A673 (cell line): ENCODE measurements around the gene GTF3C1. TPM values are rescaled to one million over a fixed set of nuclear protein-coding genes. Genes with fewer than 3 reads are reported as not detected.

Experiments used
- BruUV-seq: library from RNA; stranded (reverse); fragments of 400-500 nt; replicated peaks from 2 replicates; lab custom pipeline; 2021; lab: Mats Ljungman, UMichigan
- CTCF ChIA-PET: fragments of 300-600 bp; sonication (Branson Sonifier 250); formaldehyde crosslinking; loops from one replicate; lab custom pipeline; 2022; ENCODE audit warnings: antibody characterized with exemption; lab: Charles Lee
- POLR2A ChIA-PET: fragments of 300-600 bp; sonication (Branson Sonifier 250); formaldehyde crosslinking; loops from one replicate; lab custom pipeline; 2022; ENCODE audit warnings: antibody characterized with exemption; ENCODE audit not compliant: low non-redundant PET; lab: Charles Lee
- DNase-seq: peaks from one replicate; pipeline ENCODE4 v3.0.0-alpha.2; 2015; ENCODE audit warnings: low spot score
- H3K27ac ChIP-seq: fragments of 200-600 bp; sonication (generic); 2 replicates; pipeline ENCODE4 v1.5.1; 2016; ENCODE audit warnings: mixed run types, low read depth, mild to moderate bottlenecking, mixed read lengths, antibody characterized with exemption, low read length; ENCODE audit not compliant: poor library complexity, severe bottlenecking
- H3K27me3 ChIP-seq: fragments of 200-600 bp; sonication (generic); replicated peaks from 2 replicates; pipeline ENCODE4 v1.6.1; 2017; ENCODE audit warnings: mixed run types, low read depth, mild to moderate bottlenecking, mixed read lengths, antibody characterized with exemption, low read length; ENCODE audit not compliant: insufficient read depth, poor library complexity
- H3K36me3 ChIP-seq: fragments of 200-600 bp; sonication (generic); 2 replicates; pipeline ENCODE4 v1.6.1; 2016; ENCODE audit warnings: mixed run types, mild to moderate bottlenecking, mixed read lengths, antibody characterized with exemption, low read length; ENCODE audit not compliant: insufficient read depth, poor library complexity, severe bottlenecking
- H3K4me1 ChIP-seq: fragments of 200-600 bp; sonication (generic); 2 replicates; pipeline ENCODE4 v1.6.1; 2017; ENCODE audit warnings: mixed run types, mild to moderate bottlenecking, mixed read lengths, antibody characterized with exemption, low read length; ENCODE audit not compliant: insufficient read depth, poor library complexity, severe bottlenecking
- H3K4me3 ChIP-seq: fragments of 200-600 bp; sonication (generic); 2 replicates; pipeline ENCODE4 v1.5.1; 2016; ENCODE audit warnings: low read depth, mixed run types, mild to moderate bottlenecking, mixed read lengths, low read length; ENCODE audit not compliant: poor library complexity, severe bottlenecking
- H3K9me3 ChIP-seq: fragments of 200-600 bp; sonication (generic); 2 replicates; pipeline ENCODE4 v1.6.1; 2016; ENCODE audit warnings: mixed run types, low read depth, mild to moderate bottlenecking, mixed read lengths, antibody characterized with exemption, low read length; ENCODE audit not compliant: poor library complexity, severe bottlenecking
- CTCF ChIP-seq: fragments of 300-800, 200-600 bp; sonication (generic); conservative IDR thresholded peaks from 2 replicates; pipeline ENCODE4 v1.5.1; 2017; ENCODE audit warnings: low read depth, mild to moderate bottlenecking, antibody characterized with exemption, low read length, moderate library complexity, mixed read lengths
- EZH2 ChIP-seq: fragments of 200-600 bp; sonication (generic); IDR thresholded peaks from 2 replicates; pipeline ENCODE4 v1.6.1; 2017; ENCODE audit warnings: borderline replicate concordance, low read depth, mild to moderate bottlenecking, mixed read lengths, antibody characterized with exemption, low read length; ENCODE audit not compliant: poor library complexity, severe bottlenecking
- intact Hi-C: fragments of 100-400 bp; cut with micrococcal nuclease; formaldehyde crosslinking; loops from one replicate; pipeline ENCODE4 v1.10.0; 2022; ENCODE audit not compliant: unreplicated experiment
- total RNA-seq: library from RNA; stranded (reverse); gene quantifications from 2 replicates; pipeline ENCODE4 v1.2.3, GENCODE V29; 2021

GTF3C1 gene
- total RNA-seq, 1 experiment from 2014 or later, result 94.2 TPM

GRCh38 chr16:27566417-27566816 lies 16.7 kb upstream of the GTF3C1 start:
- POLR2A ChIA-PET, result no interaction called here
- H3K9me3 ChIP-seq, result no peaks in the 10 kb centered on the region
- no peak overlapping the region for H3K4me3 ChIP-seq
- intact Hi-C loops, result no loop called here
- no peak for TF ChIP-seq CTCF
- no peak for TF ChIP-seq EZH2
- no peak overlapping the region for H3K27ac ChIP-seq
- CTCF ChIA-PET, result no interaction called here
- H3K4me1 ChIP-seq, result no peaks in the 10 kb centered on the region
- DNase-seq, result no peak
- H3K36me3 ChIP-seq, result no peaks in the 10 kb centered on the region
- no TSS peak for BruUV-seq
- no peaks in the 10 kb centered on the region for H3K27me3 ChIP-seq

DNA sequence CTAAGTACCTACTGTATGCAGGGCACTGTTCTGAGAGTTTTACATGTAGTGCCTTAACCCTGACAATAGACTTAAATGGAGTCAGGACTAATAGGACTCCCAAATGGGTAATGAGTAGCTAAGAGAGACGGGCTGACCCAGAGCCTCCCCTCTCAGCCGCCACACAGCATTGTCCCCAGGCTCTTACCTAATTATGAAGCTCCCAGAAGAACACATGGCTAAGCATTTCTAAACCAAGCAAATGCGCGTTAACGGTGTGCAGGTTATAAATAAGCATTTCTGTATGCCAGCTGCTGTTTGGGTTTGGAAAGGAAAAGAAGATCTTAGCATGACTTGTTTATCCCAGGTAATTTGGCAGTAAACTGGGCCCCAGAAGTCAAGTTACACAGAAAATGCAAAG lies 14.5 kb upstream of the GTF3C1 start:
- BruUV-seq, result no TSS peak
- no peak overlapping the region for H3K27ac ChIP-seq

DNA sequence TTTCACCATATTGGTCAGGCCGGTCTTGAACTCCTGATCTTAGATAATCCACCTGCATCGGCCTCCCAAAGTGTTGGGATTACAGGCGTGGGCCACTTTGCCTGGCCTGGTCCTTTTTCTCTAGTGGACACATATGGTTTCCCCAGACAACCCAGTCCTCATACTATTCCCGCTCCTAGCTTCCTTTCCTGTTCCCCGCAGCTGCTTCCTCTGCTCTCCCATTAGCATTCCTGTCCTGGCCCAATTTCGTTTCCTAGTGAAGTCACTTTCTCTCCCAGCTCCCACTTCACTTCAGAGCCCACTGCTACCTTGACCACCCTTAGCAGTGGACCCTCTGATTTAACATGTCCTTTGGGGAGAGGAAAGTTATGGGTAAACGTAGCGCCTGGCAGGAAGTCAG lies 11.5 kb upstream of the GTF3C1 start:
- DNase-seq, result no peak
- intact Hi-C loops, result no loop called here
- POLR2A ChIA-PET, result no interaction called here
- Histone ChIP-seq H3K4me1 (no peaks in the 10 kb centered on the region), H3K4me3 (no peak overlapping the region), H3K27ac (no peak overlapping the region), H3K36me3 (no peaks in the 10 kb centered on the region), H3K27me3 (no peaks in the 10 kb centered on the region), H3K9me3 (no peaks in the 10 kb centered on the region)
- no TSS peak for BruUV-seq
- no peak for TF ChIP-seq EZH2
- TF ChIP-seq CTCF, result no peak
- CTCF ChIA-PET, result no interaction called here

More for the DNA sequence above, 14.5 kb upstream of the GTF3C1 start:
- Histone ChIP-seq H3K9me3 (no peaks in the 10 kb centered on the region), H3K4me1 (no peaks in the 10 kb centered on the region), H3K27me3 (no peaks in the 10 kb centered on the region), H3K4me3 (no peak overlapping the region), H3K36me3 (no peaks in the 10 kb centered on the region)
- CTCF ChIA-PET, result no interaction called here
- DNase-seq, result no peak
- intact Hi-C loops, result no loop called here
- POLR2A ChIA-PET, result no interaction called here
- TF ChIP-seq EZH2 (no peak), CTCF (no peak)
